Panc1 (cell line): Measurements from ENCODE around the gene BOK. TPM values are rescaled to one million over a fixed set of nuclear protein-coding genes. Genes with fewer than 3 reads are reported as not detected.

Source experiments
- ATAC-seq: fragments of 200-7000 bp; cut with Tn5 transposase; 2 replicates; pipeline ENCODE4 v1.9.1; 2020; ENCODE audit warnings: mild to moderate bottlenecking, moderate library complexity
- BruUV-seq: library from RNA; stranded (reverse); fragments of 400-500 nt; replicated peaks from 2 replicates; lab custom pipeline; 2021; lab: Mats Ljungman, UMichigan
- CTCF ChIA-PET: fragments of 300-600 bp; sonication (Branson Sonifier 250); formaldehyde crosslinking; loops from one replicate; lab custom pipeline; 2022; ENCODE audit warnings: antibody characterized with exemption; lab: Charles Lee
- POLR2A ChIA-PET: fragments of 300-600 bp; sonication (Branson Sonifier 250); formaldehyde crosslinking; loops from one replicate; lab custom pipeline; 2022; ENCODE audit warnings: antibody characterized with exemption; lab: Charles Lee
- DNase-seq: peaks from one replicate; pipeline ENCODE4 v3.0.0-alpha.2; 2010; ENCODE audit warnings: low read depth, low spot score
- H3K27ac ChIP-seq: 2 replicates; pipeline ENCODE4 v1.5.1; 2011; ENCODE audit warnings: mild to moderate bottlenecking, low read length, inconsistent platforms
- H3K27me3 ChIP-seq: fragments of 200-500 bp; sonication (Bioruptor generic); 2 replicates; pipeline ENCODE4 v1.6.0; 2014; ENCODE audit warnings: low read length, inconsistent platforms; ENCODE audit not compliant: control insufficient read depth, insufficient read depth
- H3K36me3 ChIP-seq: fragments of 200-500 bp; sonication (Bioruptor generic); 2 replicates; pipeline ENCODE4 v1.5.1; 2014; ENCODE audit warnings: inconsistent platforms, mild to moderate bottlenecking, low read length, moderate library complexity; ENCODE audit not compliant: control insufficient read depth, insufficient read depth
- H3K4me1 ChIP-seq: 2 replicates; pipeline ENCODE4 v1.5.1; 2011; ENCODE audit warnings: inconsistent platforms, mild to moderate bottlenecking, low read length, moderate library complexity; ENCODE audit not compliant: control insufficient read depth, insufficient read depth
- H3K4me3 ChIP-seq, 2 experiments: 2 replicates each; pipeline ENCODE4 v1.5.1; 2011 to 2012; ENCODE audit warnings: low read depth in 2 of 2, low read length in 2 of 2, mild to moderate bottlenecking in 2 of 2, inconsistent platforms in 1 of 2, moderate library complexity in 1 of 2
- H3K9me3 ChIP-seq: fragments of 200-500 bp; sonication (Bioruptor generic); 2 replicates; pipeline ENCODE4 v1.5.1; 2014; ENCODE audit warnings: low read depth, mild to moderate bottlenecking, inconsistent platforms, low read length, moderate library complexity; ENCODE audit not compliant: control insufficient read depth, insufficient read depth
- POLR2AphosphoS5 ChIP-seq: IDR thresholded peaks from 2 replicates; pipeline ENCODE4 v1.6.1; 2012; ENCODE audit warnings: mild to moderate bottlenecking, low read depth, low read length, moderate library complexity
- SIN3A ChIP-seq: IDR thresholded peaks from 2 replicates; pipeline ENCODE4 v1.6.1; 2012; ENCODE audit warnings: low read depth, mild to moderate bottlenecking, low read length, moderate library complexity, borderline replicate concordance; ENCODE audit not compliant: insufficient read depth
- TCF7L2 ChIP-seq: IDR thresholded peaks from 2 replicates; pipeline ENCODE4 v1.6.1; 2011; ENCODE audit warnings: mild to moderate bottlenecking, low read depth, low read length, inconsistent platforms
- in situ Hi-C: cut with HindIII; loops from 2 replicates; pipeline ENCODE4 v1.10.0; 2016; ENCODE audit warnings: low sequenced_read_pairs, low pct_unique_long_range_greater_than_20kb
- intact Hi-C: fragments of 100-400 bp; cut with micrococcal nuclease; formaldehyde crosslinking; loops from one replicate; pipeline ENCODE4 v1.10.0; 2022; ENCODE audit not compliant: unreplicated experiment
- total RNA-seq: library from RNA; stranded (reverse); gene quantifications from one replicate; pipeline ENCODE4 v1.2.1, GENCODE V29; 2021; ENCODE audit not compliant: unreplicated experiment
- TF ChIP-seq, protein P1 (sequence below), 2 experiments: IDR thresholded peaks; 2 replicates each; pipeline ENCODE4 v1.6.1; 2011 to 2012; ENCODE audit warnings: low read depth in 2 of 2, control low read depth in 1 of 2, low read length in 1 of 2, mild to moderate bottlenecking in 1 of 2, moderate library complexity in 1 of 2; ENCODE audit not compliant: insufficient read depth in 1 of 2
- TF ChIP-seq, protein P2 (sequence below): fragments of 450-650 bp; IDR thresholded peaks from 2 replicates; pipeline ENCODE4 v1.5.1; 2017; ENCODE audit warnings: mild to moderate bottlenecking

BOK gene
- total RNA-seq, 1 experiment from 2014 or later: 39.1 TPM

DNA sequence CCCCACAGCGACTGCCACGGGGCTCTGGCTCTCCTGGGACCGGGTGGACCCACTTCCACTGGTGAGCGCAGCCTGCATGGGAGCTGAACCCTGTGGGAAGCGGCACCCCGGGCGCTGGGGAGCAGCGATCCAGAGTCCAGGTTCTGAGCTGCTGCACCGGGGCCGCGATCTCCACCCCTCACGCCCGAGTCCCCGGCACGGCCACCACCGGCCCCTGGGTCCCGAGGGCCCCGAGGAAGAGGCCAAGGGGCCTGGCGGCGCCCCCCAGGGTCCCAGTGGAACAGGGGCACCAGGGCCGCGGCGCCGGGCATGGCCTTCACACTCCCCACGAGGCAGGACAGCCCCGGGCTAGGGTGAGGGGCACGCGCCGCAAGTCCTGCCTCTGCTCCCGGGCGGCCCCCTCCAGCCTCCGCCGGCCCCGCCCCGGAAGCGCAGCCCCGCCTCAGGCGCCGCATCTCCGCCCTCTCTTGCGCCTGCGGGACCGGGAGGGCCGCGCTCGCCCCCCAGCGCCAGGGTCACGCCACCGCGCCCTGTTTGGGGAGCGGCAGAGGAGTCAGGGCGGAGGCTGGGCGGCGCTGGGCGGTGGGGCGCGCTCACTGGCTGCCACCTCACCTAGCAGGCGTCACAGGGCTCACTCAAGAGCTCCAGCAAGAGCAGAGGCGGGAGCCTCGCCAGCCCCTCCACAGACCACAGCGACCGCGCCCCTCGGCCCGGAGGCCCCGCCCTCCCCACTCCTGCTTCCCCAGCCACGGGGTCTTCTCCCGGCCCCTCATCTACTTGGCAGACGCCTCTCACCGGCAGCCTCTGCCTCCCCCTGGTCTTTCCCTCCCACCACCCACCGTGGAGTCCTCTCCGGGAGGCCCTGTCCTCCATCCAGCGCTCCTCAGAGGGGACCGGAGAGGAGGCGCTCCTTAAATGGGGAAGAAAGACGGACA lies 51.6 kb downstream of the BOK start:
- Histone ChIP-seq H3K27ac (peak overlapping the region; percentile 91), H3K4me1 (peaks cover 5% of the 10 kb centered on the region; the same call in 1 of the 2 replicates), H3K9me3 (no peaks in the 10 kb centered on the region), H3K27me3 (no peaks in the 10 kb centered on the region), H3K36me3 (peaks cover 4% of the 10 kb centered on the region), H3K4me3 (peak overlapping the region; percentile 55 to 67)
- no peak for TF ChIP-seq SIN3A
- TF ChIP-seq, protein P1, sequence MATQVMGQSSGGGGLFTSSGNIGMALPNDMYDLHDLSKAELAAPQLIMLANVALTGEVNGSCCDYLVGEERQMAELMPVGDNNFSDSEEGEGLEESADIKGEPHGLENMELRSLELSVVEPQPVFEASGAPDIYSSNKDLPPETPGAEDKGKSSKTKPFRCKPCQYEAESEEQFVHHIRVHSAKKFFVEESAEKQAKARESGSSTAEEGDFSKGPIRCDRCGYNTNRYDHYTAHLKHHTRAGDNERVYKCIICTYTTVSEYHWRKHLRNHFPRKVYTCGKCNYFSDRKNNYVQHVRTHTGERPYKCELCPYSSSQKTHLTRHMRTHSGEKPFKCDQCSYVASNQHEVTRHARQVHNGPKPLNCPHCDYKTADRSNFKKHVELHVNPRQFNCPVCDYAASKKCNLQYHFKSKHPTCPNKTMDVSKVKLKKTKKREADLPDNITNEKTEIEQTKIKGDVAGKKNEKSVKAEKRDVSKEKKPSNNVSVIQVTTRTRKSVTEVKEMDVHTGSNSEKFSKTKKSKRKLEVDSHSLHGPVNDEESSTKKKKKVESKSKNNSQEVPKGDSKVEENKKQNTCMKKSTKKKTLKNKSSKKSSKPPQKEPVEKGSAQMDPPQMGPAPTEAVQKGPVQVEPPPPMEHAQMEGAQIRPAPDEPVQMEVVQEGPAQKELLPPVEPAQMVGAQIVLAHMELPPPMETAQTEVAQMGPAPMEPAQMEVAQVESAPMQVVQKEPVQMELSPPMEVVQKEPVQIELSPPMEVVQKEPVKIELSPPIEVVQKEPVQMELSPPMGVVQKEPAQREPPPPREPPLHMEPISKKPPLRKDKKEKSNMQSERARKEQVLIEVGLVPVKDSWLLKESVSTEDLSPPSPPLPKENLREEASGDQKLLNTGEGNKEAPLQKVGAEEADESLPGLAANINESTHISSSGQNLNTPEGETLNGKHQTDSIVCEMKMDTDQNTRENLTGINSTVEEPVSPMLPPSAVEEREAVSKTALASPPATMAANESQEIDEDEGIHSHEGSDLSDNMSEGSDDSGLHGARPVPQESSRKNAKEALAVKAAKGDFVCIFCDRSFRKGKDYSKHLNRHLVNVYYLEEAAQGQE (IDR thresholded peaks at IDR 0.05; ENCODE audit: insufficient read depth in 1 of 2, low read depth in 2 of 2, low read length in 1 of 2): no peak
- TF ChIP-seq, protein P2, sequence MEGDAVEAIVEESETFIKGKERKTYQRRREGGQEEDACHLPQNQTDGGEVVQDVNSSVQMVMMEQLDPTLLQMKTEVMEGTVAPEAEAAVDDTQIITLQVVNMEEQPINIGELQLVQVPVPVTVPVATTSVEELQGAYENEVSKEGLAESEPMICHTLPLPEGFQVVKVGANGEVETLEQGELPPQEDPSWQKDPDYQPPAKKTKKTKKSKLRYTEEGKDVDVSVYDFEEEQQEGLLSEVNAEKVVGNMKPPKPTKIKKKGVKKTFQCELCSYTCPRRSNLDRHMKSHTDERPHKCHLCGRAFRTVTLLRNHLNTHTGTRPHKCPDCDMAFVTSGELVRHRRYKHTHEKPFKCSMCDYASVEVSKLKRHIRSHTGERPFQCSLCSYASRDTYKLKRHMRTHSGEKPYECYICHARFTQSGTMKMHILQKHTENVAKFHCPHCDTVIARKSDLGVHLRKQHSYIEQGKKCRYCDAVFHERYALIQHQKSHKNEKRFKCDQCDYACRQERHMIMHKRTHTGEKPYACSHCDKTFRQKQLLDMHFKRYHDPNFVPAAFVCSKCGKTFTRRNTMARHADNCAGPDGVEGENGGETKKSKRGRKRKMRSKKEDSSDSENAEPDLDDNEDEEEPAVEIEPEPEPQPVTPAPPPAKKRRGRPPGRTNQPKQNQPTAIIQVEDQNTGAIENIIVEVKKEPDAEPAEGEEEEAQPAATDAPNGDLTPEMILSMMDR: peak; percentile 90
- TF ChIP-seq POLR2AphosphoS5: no peak
- TF ChIP-seq TCF7L2: no peak
- intact Hi-C loops: no loop called here
- DNase-seq: no peak
- POLR2A ChIA-PET: interaction anchor here (0.5 kb wide), 1 partner anchor 40 kb away, joined by 5 read pairs; no protein-coding TSS in a partner anchor
- no TSS peak for BruUV-seq
- ATAC-seq: peak; percentile 99
- CTCF ChIA-PET: no interaction called here
- in situ Hi-C loops: no loop called here

DNA sequence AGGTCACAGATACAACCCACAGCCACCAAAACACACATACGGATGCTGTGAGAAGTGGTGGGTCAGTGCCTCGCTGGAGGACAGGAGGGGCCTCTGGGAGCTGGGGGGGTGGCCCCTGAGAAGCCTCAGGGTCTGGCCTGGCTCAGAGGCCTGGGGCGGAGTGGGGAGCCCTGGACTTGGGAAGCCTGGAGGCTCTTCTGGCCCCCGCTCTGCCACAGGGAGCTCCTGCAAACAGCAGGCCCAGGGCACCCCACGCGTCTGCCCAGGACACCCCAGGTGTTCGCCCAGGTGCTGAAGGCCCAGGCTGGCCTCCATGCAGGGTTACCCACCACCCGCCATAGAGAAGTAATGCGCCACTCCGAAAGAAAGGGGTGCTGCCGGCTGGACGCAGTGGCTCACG lies 52.5 kb downstream of the BOK start:
- POLR2A ChIA-PET: no interaction called here
- in situ Hi-C loops: no loop called here

More for the DNA sequence above, 52.5 kb downstream of the BOK start:
- Histone ChIP-seq H3K9me3 (no peaks in the 10 kb centered on the region), H3K4me1 (peaks cover 5% of the 10 kb centered on the region; the same call in 1 of the 2 replicates), H3K4me3 (peak overlapping the region; percentile 55 to 67), H3K36me3 (no peaks in the 10 kb centered on the region; the same call in none of the 2 replicates), H3K27me3 (no peaks in the 10 kb centered on the region), H3K27ac (peak overlapping the region; percentile 91)
- DNase-seq (no peak), ATAC-seq (no peak)
- intact Hi-C loops: no loop called here
- no TSS peak for BruUV-seq
- no peak for TF ChIP-seq POLR2AphosphoS5
- TF ChIP-seq, protein P2: no peak
- no peak for TF ChIP-seq TCF7L2
- TF ChIP-seq, protein P1 (IDR thresholded peaks at IDR 0.05; ENCODE audit: insufficient read depth in 1 of 2, low read depth in 2 of 2, low read length in 1 of 2): no peak
- TF ChIP-seq SIN3A: no peak
- CTCF ChIA-PET: no interaction called here
